ENCODE data around the gene DBI. TPM values are rescaled to one million over a fixed set of nuclear protein-coding genes. Genes with fewer than 3 reads are reported as not detected.
"Not testable (repeated sequence)": the region's sequence is repeated elsewhere in the genome, so short reads cannot be mapped to it uniquely, and the experiment has no call there.

Gene DBI
- total and polyA plus RNA-seq, 3 donors from 2014 or later: 109 to 434 (median 130) TPM

DNA sequence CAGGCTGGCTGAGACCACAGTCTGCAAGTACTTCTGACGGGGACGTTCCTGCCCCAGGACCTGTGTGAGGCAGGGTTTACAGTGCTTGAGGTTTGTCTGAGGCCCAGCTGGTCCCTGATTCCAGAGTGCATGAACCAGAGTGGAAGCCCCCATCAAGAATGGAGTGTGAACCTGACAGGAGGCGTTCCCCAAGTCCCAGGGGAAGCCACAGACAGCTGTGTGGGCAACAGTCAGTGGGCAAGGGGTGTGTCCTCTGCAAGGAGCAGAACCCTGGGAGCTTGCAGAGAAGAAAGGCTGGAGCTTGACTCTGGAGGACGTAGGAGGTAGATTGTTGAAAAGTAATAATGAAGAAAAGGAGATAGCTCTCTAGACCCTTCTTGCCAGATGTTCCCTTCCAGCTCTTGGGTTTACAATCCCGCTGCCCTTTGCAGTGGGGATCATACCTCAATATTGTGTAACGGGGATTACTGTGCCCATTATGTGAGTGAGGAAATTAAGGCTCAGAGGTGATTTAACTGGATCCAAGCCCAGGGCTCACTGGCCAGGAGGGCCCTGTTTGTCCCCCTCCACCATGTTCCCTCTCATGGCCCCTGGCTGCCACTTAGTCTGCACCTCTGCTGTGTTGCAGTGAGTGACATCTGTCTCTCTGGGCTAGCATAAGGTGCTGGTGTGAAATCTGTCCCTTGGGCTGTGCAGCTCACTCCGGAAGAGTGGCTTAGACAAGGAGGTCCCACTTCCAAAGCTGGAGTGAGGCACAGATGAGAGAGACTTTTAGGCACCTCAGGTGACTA, 6.2 kb downstream of the DBI start:
- Histone ChIP-seq H3K36me3 (ENCODE audit: low read depth, missing control alignments) (no peaks in the 10 kb centered on the region), H3K4me1 (peaks cover 1% of the 10 kb centered on the region), H3K27ac (no peak overlapping the region), H3K9me3 (no peaks in the 10 kb centered on the region), H3K4me3 (no peak overlapping the region), H3K27me3 (no peaks in the 10 kb centered on the region)
- 92 to 95% methylated on average over 5 to 7 of the region's 7 CpGs for WGBS, 2 donors
- DNase-seq: no peak
- intact Hi-C loops (cut with DNase I; ENCODE audit: low total_unique reads): no loop called here
- TF ChIP-seq, protein P1, sequence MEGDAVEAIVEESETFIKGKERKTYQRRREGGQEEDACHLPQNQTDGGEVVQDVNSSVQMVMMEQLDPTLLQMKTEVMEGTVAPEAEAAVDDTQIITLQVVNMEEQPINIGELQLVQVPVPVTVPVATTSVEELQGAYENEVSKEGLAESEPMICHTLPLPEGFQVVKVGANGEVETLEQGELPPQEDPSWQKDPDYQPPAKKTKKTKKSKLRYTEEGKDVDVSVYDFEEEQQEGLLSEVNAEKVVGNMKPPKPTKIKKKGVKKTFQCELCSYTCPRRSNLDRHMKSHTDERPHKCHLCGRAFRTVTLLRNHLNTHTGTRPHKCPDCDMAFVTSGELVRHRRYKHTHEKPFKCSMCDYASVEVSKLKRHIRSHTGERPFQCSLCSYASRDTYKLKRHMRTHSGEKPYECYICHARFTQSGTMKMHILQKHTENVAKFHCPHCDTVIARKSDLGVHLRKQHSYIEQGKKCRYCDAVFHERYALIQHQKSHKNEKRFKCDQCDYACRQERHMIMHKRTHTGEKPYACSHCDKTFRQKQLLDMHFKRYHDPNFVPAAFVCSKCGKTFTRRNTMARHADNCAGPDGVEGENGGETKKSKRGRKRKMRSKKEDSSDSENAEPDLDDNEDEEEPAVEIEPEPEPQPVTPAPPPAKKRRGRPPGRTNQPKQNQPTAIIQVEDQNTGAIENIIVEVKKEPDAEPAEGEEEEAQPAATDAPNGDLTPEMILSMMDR (IDR thresholded peaks at IDR 0.05): no peak
- no peak for TF ChIP-seq POLR2A (IDR thresholded peaks at IDR 0.05)

DNA sequence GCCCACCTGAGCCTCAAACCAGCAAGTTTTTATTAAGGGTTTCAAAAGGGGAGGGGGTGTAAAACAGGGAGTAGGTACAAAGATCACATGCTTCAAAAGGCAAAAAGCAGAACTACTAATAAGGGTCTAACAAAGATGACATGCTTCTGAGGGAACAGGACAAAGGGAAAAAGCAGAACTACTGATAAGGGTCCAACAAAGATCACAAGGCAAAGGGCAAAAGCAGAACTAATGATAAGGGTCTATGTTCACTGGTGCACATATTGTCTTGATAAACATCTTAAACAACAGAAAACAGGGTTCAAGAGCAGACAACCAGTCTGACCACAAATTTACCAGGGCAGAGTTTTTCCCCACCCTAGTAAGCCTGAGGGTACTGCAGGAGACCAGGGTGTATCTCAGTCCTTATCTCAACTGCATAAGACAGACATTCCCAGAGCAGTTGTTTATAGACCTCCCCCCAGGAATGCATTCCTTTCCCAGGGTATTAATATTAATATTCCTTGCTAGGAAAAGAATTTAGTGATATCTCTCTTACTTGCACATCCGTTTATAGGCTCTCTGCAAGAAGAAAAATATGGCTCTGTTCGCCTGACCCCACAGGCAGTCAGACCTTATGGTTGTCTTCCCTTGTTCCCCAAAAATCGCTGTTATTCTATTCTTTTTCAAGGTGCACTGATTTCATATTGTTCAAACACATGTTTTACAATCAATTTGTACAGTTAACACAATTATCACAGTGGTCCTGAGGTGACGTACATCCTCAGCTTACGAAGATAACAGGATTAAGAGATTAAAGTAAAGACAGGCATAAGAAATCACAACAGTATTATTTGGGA, 7.3 kb downstream of the DBI start:
- H3K27ac ChIP-seq; H3K27me3 ChIP-seq; H3K36me3 ChIP-seq (ENCODE audit: low read depth, missing control alignments); H3K9me3 ChIP-seq; intact Hi-C loops (cut with DNase I; ENCODE audit: low total_unique reads); DNase-seq; H3K4me3 ChIP-seq; H3K4me1 ChIP-seq: not testable (repeated sequence)
- 95 to 99% methylated on average over 5 of the region's 5 CpGs for WGBS, 2 donors

DNA sequence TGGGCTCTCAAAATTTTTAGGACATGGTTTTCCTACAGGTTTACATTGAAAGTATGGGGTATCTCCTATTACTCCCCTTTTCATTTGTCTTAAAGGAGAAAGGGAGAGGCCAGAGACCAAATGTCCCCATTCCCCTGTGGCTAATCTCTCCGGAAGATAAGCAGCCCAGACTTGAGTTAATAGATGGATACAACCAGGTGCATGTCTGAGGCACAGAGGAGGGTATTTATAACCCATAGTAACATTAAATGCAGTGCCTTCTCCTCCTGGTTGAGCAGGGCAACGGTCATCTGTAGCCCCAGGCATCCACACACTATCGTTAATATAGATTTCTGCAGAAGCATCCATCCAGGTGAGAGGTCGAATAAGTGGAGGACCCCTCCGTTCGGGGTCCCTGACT, 9.6 kb downstream of the DBI start:
- H3K36me3 ChIP-seq (ENCODE audit: low read depth, missing control alignments); intact Hi-C loops (cut with DNase I; ENCODE audit: low total_unique reads); DNase-seq; H3K27me3 ChIP-seq; H3K4me3 ChIP-seq; H3K4me1 ChIP-seq; H3K27ac ChIP-seq; H3K9me3 ChIP-seq: not testable (repeated sequence)
- 87 to 88% methylated on average over 6 of the region's 6 CpGs for WGBS, 2 donors

DNA sequence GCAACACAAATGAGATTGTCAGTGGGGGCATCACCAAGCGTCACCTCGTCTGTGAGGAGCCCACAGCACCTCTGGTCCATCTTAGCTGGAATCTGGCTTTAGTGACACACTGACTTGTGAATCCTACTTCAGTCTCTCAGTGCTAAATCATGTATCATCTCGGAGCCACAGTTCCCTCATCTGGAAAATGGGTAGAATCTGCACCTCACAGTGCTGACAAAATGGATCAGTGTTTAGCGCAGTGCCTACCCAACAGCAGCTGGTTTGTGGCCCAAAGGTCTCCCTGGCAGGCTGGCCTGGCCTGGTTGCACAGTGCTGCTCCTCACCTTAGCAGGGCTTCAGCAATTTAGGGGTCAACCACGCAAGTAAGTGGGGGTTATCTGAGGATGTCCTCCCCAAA, 10.0 kb downstream of the DBI start:
- Histone ChIP-seq H3K36me3 (ENCODE audit: low read depth, missing control alignments) (no peaks in the 10 kb centered on the region), H3K27me3 (no peaks in the 10 kb centered on the region), H3K9me3 (no peaks in the 10 kb centered on the region), H3K4me1 (no peaks in the 10 kb centered on the region), H3K4me3 (no peak overlapping the region), H3K27ac (no peak overlapping the region)
- intact Hi-C loops (cut with DNase I; ENCODE audit: low total_unique reads): no loop called here
- WGBS, 2 donors: 89 to 95% methylated on average over 5 of the region's 5 CpGs
- TF ChIP-seq, protein P1 (IDR thresholded peaks at IDR 0.05): no peak
- TF ChIP-seq POLR2A (IDR thresholded peaks at IDR 0.05): no peak
- DNase-seq: no peak

DNA sequence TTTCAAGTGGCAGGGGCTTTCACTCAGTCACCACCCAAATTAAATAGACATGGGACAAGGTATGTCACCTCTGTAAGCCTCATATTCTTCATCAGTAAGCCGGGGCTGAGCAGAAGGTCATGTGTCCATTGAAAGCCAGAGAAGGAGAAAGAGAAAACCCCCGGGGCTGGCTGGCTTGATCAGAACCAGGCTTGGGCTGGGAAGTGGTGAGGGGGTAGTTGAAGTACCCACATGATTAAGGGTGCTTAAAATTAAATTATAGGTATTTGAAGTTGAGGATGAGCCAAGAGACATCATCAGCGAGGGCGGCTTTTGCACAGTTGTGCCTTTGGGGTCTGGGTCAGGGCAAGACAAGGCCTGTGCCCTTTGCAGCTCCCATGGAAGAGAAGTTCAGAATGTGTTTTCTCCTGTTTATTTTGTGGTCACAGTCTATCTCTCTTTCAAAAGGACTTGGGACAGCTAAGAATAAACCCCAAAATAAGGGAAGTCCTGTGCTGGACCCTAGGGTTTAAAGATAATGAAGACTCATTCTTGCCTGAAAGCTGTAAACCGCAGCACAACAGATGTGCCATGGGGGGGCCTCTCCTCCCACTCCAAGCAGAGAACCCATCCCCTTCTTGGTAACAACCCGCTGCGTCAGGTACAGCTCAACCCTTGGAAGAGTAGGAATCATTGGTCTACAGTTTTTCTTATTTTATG, 10.7 kb downstream of the DBI start:
- TF ChIP-seq, protein P1 (IDR thresholded peaks at IDR 0.05): no peak
- no peak for TF ChIP-seq POLR2A (IDR thresholded peaks at IDR 0.05)
- H3K27me3 ChIP-seq: no peaks in the 10 kb centered on the region
- no peak overlapping the region for H3K27ac ChIP-seq
- DNase-seq: no peak
- intact Hi-C loops (cut with DNase I; ENCODE audit: low total_unique reads): no loop called here
- H3K9me3 ChIP-seq: no peaks in the 10 kb centered on the region
- H3K36me3 ChIP-seq (ENCODE audit: low read depth, missing control alignments): no peaks in the 10 kb centered on the region
- no peak overlapping the region for H3K4me3 ChIP-seq
- no peaks in the 10 kb centered on the region for H3K4me1 ChIP-seq
- WGBS, 2 donors: 84 to 91% methylated on average over 7 of the region's 7 CpGs

Data from testis (tissue), 3 donors.